ENCODE measurements around the gene PCNX3.
"Not testable (repeated sequence)": the region's sequence is repeated elsewhere in the genome, so short reads cannot be mapped to it uniquely, and the experiment has no call there.

PCNX3 gene

GRCh38 chr11:65620666-65621065 lies 5.1 kb downstream of the PCNX3 start:
- no peak for DNase-seq (ENCODE audit: low read depth)

GRCh38 chr11:65621460-65621859 lies 5.9 kb downstream of the PCNX3 start:
- DNase-seq (ENCODE audit: low read depth), result no peak

GRCh38 chr11:65622011-65622410 lies 6.4 kb downstream of the PCNX3 start:
- DNase-seq (ENCODE audit: low read depth), result no peak

- no peak for DNase-seq (ENCODE audit: low read depth)
Observed at GRCh38 chr11:65623177-65623576, 7.6 kb downstream of the PCNX3 start.

- no peak for DNase-seq (ENCODE audit: low read depth)
Observed at GRCh38 chr11:65623852-65624616, 8.5 kb downstream of the PCNX3 start.

GRCh38 chr11:65624931-65625627 lies 9.5 kb downstream of the PCNX3 start:
- no peak for DNase-seq (ENCODE audit: low read depth)

GRCh38 chr11:65625628-65626342 lies 10.2 kb downstream of the PCNX3 start:
- DNase-seq (ENCODE audit: low read depth), result no peak

GRCh38 chr11:65627202-65627601 lies 11.6 kb downstream of the PCNX3 start:
- no peak for DNase-seq (ENCODE audit: low read depth)

GRCh38 chr11:65629579-65629978 lies 14.0 kb downstream of the PCNX3 start:
- DNase-seq (ENCODE audit: low read depth), result no peak

- no peak for DNase-seq (ENCODE audit: low read depth)
Observed at GRCh38 chr11:65630215-65630614, 14.6 kb downstream of the PCNX3 start.

GRCh38 chr11:65633390-65634108 lies 18.0 kb downstream of the PCNX3 start:
- no peak for DNase-seq (ENCODE audit: low read depth)

- DNase-seq (ENCODE audit: low read depth), result no peak
Observed at GRCh38 chr11:65634109-65634436, 18.5 kb downstream of the PCNX3 start.

- DNase-seq (ENCODE audit: low read depth), result no peak
Observed at GRCh38 chr11:65634440-65634839, 18.9 kb downstream of the PCNX3 start.

- no peak for DNase-seq (ENCODE audit: low read depth)
Observed at GRCh38 chr11:65634905-65635731, 19.5 kb downstream of the PCNX3 start.

GRCh38 chr11:65636108-65637031 lies 20.8 kb downstream of the PCNX3 start:
- no peak for DNase-seq (ENCODE audit: low read depth)

- DNase-seq (ENCODE audit: low read depth), result no peak
Observed at GRCh38 chr11:65637032-65637557, 21.5 kb downstream of the PCNX3 start.

GRCh38 chr11:65637794-65638419 lies 22.3 kb downstream of the PCNX3 start, which contains the start of gene SIPA1:
Gene SIPA1, plus strand, starts transcription at chr11:65638101. Its CDS starts 2,821 bp downstream, at chr11:65640922.
- DNase-seq (ENCODE audit: low read depth), result peak; percentile 66

- DNase-seq (ENCODE audit: low read depth), result not testable (repeated sequence)
Observed at GRCh38 chr11:65639228-65639597, 23.6 kb downstream of the PCNX3 start.

GRCh38 chr11:65639623-65640482 lies 24.3 kb downstream of the PCNX3 start:
- no peak for DNase-seq (ENCODE audit: low read depth)
